Measurements from ENCODE around the gene TRIL.

Gene TRIL

GRCh38 chr7:28988810-28989209 lies 30.7 kb upstream of the TRIL start:
- TF ChIP-seq CTCF (conservative IDR thresholded peaks at IDR 0.05) (no peak), ZFX (IDR thresholded peaks at IDR 0.05) (no peak)
- no peak overlapping the region for H3K27ac ChIP-seq

GRCh38 chr7:28988091-28988490 lies 30.0 kb upstream of the TRIL start:
- no peak overlapping the region for H3K27ac ChIP-seq
- TF ChIP-seq ZFX (IDR thresholded peaks at IDR 0.05) (no peak), CTCF (conservative IDR thresholded peaks at IDR 0.05) (no peak)

- H3K27ac ChIP-seq: no peak overlapping the region; the same call in 1 of the 2 replicates
- TF ChIP-seq CTCF (conservative IDR thresholded peaks at IDR 0.05) (no peak), ZFX (IDR thresholded peaks at IDR 0.05) (no peak)
Observed at GRCh38 chr7:28986765-28987110, 28.6 kb upstream of the TRIL start.

- TF ChIP-seq ZFX (IDR thresholded peaks at IDR 0.05) (no peak), CTCF (conservative IDR thresholded peaks at IDR 0.05) (no peak)
- peak overlapping the region; percentile 6; the same call in 1 of the 2 replicates for H3K27ac ChIP-seq
Observed at GRCh38 chr7:28986028-28986764, 28.1 kb upstream of the TRIL start.

GRCh38 chr7:28984631-28985030 lies 26.5 kb upstream of the TRIL start:
- no peak overlapping the region for H3K27ac ChIP-seq
- TF ChIP-seq CTCF (conservative IDR thresholded peaks at IDR 0.05): no peak
- TF ChIP-seq ZFX (IDR thresholded peaks at IDR 0.05): no peak

GRCh38 chr7:28984217-28984616 lies 26.1 kb upstream of the TRIL start:
- TF ChIP-seq ZFX (IDR thresholded peaks at IDR 0.05): no peak
- TF ChIP-seq CTCF (conservative IDR thresholded peaks at IDR 0.05): no peak
- H3K27ac ChIP-seq: no peak overlapping the region

GRCh38 chr7:28983396-28984190 lies 25.5 kb upstream of the TRIL start:
- no peak overlapping the region for H3K27ac ChIP-seq
- TF ChIP-seq ZFX (IDR thresholded peaks at IDR 0.05): no peak
- no peak for TF ChIP-seq CTCF (conservative IDR thresholded peaks at IDR 0.05)

All from C4-2B (cell line).